ENCODE results near the gene SRF. TPM values are rescaled to one million over a fixed set of nuclear protein-coding genes. Genes with fewer than 3 reads are reported as not detected.

SRF gene
- total RNA-seq, 1 donor from 2014 or later, result 31.3 TPM

DNA sequence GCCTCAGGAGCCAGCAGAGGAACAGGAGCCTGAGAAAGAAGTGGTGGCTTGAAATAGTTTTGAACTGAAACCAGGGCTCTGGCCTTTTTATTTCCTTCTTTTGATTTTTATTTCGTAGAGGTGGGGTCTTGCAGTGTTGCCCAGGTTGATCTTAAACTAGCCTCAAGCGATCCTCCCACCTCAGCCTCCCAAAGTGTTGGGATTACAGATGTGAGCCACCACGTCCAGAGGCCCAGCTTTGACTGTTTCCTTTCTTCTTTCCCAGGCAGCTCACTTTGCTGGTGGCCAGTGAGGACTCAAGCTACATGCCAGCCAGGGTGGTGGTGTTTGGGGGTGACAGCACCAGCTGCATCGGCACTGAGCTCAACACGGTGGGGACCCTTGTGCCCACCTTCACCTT lies 31.4 kb downstream of the SRF start:
- Mint-ChIP-seq H3K27ac (ENCODE audit: unreplicated experiment) (no peak overlapping the region), H3K4me3 (ENCODE audit: unreplicated experiment) (no peak overlapping the region), H3K9me3 (ENCODE audit: unreplicated experiment) (no peaks in the 10 kb centered on the region), H3K4me1 (ENCODE audit: unreplicated experiment) (peaks cover 13% of the 10 kb centered on the region), H3K27me3 (ENCODE audit: unreplicated experiment) (peaks cover 9% of the 10 kb centered on the region), H3K36me3 (ENCODE audit: low read depth, unreplicated experiment) (peaks cover 29% of the 10 kb centered on the region)
- TF ChIP-seq, protein P1, sequence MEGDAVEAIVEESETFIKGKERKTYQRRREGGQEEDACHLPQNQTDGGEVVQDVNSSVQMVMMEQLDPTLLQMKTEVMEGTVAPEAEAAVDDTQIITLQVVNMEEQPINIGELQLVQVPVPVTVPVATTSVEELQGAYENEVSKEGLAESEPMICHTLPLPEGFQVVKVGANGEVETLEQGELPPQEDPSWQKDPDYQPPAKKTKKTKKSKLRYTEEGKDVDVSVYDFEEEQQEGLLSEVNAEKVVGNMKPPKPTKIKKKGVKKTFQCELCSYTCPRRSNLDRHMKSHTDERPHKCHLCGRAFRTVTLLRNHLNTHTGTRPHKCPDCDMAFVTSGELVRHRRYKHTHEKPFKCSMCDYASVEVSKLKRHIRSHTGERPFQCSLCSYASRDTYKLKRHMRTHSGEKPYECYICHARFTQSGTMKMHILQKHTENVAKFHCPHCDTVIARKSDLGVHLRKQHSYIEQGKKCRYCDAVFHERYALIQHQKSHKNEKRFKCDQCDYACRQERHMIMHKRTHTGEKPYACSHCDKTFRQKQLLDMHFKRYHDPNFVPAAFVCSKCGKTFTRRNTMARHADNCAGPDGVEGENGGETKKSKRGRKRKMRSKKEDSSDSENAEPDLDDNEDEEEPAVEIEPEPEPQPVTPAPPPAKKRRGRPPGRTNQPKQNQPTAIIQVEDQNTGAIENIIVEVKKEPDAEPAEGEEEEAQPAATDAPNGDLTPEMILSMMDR (IDR thresholded peaks at IDR 0.05; ENCODE audit: unreplicated experiment), result no peak
- no peak for DNase-seq (ENCODE audit: low spot score)

DNA sequence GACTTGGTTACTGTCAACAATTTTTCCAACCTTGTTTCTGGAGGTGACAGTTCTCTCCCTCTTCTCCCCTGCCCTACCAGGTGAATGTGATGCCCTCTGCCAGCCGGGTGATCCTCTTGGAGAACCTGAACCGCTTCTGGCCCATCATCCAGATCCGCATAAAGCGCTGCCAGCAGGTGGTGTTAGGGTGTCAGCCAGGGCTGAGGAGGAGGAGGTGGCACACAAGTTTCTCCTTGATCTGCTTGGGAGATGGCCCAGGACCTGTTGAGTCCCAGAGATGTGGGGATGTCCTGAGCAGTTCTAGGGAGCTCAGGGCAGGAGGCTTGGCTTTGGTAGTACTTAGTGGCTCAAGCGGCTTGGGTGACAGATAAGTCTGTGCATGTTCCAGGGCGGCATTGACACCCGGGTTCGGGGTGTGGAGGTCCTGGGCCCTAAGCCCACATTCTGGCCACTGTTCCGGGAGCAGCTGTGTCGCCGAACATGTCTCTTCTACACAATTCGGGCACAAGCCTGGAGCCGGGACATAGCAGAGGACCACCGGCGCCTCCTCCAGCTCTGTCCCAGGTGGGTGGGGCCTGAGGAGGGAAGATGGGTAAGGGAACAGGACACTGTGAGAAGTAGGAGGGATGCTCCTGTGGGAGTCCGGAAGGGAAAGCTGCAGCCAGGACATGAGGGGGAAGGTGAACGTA lies 32.1 kb downstream of the SRF start:
- Mint-ChIP-seq H3K9me3 (ENCODE audit: unreplicated experiment) (no peaks in the 10 kb centered on the region), H3K4me1 (ENCODE audit: unreplicated experiment) (peaks cover 13% of the 10 kb centered on the region), H3K27ac (ENCODE audit: unreplicated experiment) (no peak overlapping the region), H3K4me3 (ENCODE audit: unreplicated experiment) (no peak overlapping the region), H3K27me3 (ENCODE audit: unreplicated experiment) (peaks cover 9% of the 10 kb centered on the region), H3K36me3 (ENCODE audit: low read depth, unreplicated experiment) (peaks cover 29% of the 10 kb centered on the region)
- TF ChIP-seq, protein P1 (IDR thresholded peaks at IDR 0.05; ENCODE audit: unreplicated experiment), result no peak
- no peak for DNase-seq (ENCODE audit: low spot score)

DNA sequence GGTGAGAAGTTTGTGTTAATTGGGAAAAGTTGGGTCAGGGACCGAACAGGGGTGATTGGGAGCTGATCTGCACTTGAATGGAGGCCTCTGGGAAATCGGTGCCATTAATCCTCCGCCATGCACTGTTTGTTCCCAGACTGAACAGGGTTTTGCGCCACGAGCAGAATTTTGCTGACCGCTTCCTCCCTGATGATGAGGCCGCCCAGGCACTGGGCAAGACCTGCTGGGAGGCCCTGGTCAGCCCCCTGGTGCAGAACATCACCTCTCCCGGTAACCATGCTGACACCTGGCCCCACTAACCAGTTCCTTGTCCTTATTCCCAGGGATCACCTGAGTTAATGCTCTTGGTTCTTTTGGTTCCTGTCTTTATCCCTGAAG lies 32.6 kb downstream of the SRF start:
- DNase-seq (ENCODE audit: low spot score), result no peak
- Mint-ChIP-seq H3K4me1 (ENCODE audit: unreplicated experiment) (peaks cover 13% of the 10 kb centered on the region), H3K9me3 (ENCODE audit: unreplicated experiment) (no peaks in the 10 kb centered on the region), H3K4me3 (ENCODE audit: unreplicated experiment) (no peak overlapping the region), H3K27me3 (ENCODE audit: unreplicated experiment) (peaks cover 9% of the 10 kb centered on the region), H3K36me3 (ENCODE audit: low read depth, unreplicated experiment) (peaks cover 29% of the 10 kb centered on the region), H3K27ac (ENCODE audit: unreplicated experiment) (no peak overlapping the region)
- TF ChIP-seq, protein P1 (IDR thresholded peaks at IDR 0.05; ENCODE audit: unreplicated experiment), result no peak

DNA sequence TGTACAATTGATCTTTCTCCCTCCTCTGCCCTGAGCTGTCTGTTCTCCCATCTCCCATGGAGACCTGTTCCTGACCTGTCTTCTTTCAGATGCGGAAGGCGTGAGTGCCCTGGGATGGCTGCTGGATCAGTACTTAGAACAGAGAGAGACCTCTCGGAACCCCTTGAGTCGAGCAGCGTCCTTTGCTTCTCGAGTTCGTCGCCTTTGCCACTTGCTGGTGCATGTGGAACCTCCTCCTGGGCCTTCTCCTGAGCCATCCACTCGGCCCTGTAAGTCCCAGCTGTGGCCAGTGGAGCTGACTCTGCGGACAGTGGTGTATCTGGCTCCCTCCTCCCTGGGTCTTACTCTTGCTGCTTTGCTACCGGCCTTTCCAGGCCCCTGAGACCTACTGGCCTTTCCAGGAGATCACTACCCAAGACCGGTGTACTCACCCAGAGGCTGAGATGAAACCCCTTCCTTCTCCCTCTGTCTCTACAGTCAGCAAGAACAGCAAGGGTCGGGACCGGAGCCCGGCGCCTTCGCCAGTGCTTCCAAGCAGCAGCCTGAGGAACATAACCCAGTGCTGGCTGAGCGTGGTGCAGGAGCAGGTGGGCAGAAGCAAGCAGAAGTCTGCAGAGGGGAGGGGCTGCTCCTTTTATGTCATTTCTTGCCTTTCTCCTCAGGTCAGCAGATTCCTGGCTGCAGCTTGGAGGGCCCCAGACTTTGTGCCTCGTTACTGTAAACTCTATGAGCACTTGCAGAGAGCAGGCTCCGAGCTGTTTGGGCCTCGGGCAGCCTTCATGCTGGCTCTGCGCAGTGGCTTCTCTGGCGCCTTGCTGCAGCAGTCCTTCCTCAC lies 33.4 kb downstream of the SRF start:
- no peaks in the 10 kb centered on the region for H3K9me3 Mint-ChIP-seq (ENCODE audit: unreplicated experiment)
- TF ChIP-seq, protein P1 (IDR thresholded peaks at IDR 0.05; ENCODE audit: unreplicated experiment), result no peak
- H3K4me3 Mint-ChIP-seq (ENCODE audit: unreplicated experiment), result no peak overlapping the region
- H3K36me3 Mint-ChIP-seq (ENCODE audit: low read depth, unreplicated experiment), result peaks cover 29% of the 10 kb centered on the region
- H3K27me3 Mint-ChIP-seq (ENCODE audit: unreplicated experiment), result peaks cover 9% of the 10 kb centered on the region
- H3K4me1 Mint-ChIP-seq (ENCODE audit: unreplicated experiment), result peaks cover 13% of the 10 kb centered on the region
- DNase-seq (ENCODE audit: low spot score), result no peak
- no peak overlapping the region for H3K27ac Mint-ChIP-seq (ENCODE audit: unreplicated experiment)

DNA sequence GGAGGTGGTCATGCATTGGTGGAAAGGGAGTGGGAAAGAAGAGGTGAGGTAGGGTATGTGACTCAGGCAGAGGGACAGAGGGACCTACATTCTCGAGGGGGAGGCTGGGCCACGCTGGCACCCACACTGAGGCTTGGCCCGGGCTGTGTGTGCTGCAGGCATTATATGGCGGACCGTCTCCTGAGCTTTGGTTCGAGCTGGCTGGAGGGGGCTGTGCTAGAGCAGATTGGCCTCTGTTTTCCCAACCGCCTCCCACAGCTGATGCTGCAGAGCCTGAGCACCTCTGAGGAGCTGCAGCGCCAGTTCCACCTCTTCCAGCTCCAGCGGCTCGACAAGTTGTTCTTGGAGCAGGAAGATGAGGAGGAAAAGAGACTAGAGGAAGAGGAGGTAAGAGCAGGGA lies 34.8 kb downstream of the SRF start:
- Mint-ChIP-seq H3K27me3 (ENCODE audit: unreplicated experiment) (peaks cover 6% of the 10 kb centered on the region), H3K36me3 (ENCODE audit: low read depth, unreplicated experiment) (peaks cover 21% of the 10 kb centered on the region), H3K9me3 (ENCODE audit: unreplicated experiment) (no peaks in the 10 kb centered on the region), H3K4me3 (ENCODE audit: unreplicated experiment) (peak overlapping the region; percentile 59), H3K4me1 (ENCODE audit: unreplicated experiment) (peaks cover 4% of the 10 kb centered on the region), H3K27ac (ENCODE audit: unreplicated experiment) (no peak overlapping the region)
- TF ChIP-seq, protein P1 (IDR thresholded peaks at IDR 0.05; ENCODE audit: unreplicated experiment), result no peak
- DNase-seq (ENCODE audit: low spot score), result no peak

All from endothelial cell (in vitro differentiated cells).